RWPE2 (cell line): ENCODE results near the gene FBXL20.

ENCODE experiments used
- ATAC-seq: fragments of 200-7000 bp; cut with Tn5 transposase; 3 replicates; pipeline ENCODE4 v1.9.1; 2021; ENCODE audit warnings: low read depth
- DNase-seq: peaks from one replicate; pipeline ENCODE4 v3.0.0-alpha.2; 2020; ENCODE audit warnings: low spot score
- H3K27ac ChIP-seq: fragments of 450-650 bp; 2 replicates; pipeline ENCODE4 v1.5.1; 2017; ENCODE audit warnings: mild to moderate bottlenecking; ENCODE audit not compliant: poor library complexity, severe bottlenecking
- H3K27me3 ChIP-seq: fragments of 250-450 bp; sonication (Bioruptor Pico); 2 replicates; pipeline ENCODE4 v1.5.1; 2021; ENCODE audit warnings: mild to moderate bottlenecking, moderate library complexity; ENCODE audit not compliant: insufficient read depth, poor library complexity, severe bottlenecking
- H3K36me3 ChIP-seq: fragments of 250-450 bp; sonication (Bioruptor Pico); 2 replicates; pipeline ENCODE4 v1.5.1; 2020; ENCODE audit warnings: low read depth, mild to moderate bottlenecking, moderate library complexity
- H3K4me1 ChIP-seq: fragments of 250-450 bp; sonication (Bioruptor Pico); 2 replicates; pipeline ENCODE4 v1.5.1; 2021; ENCODE audit warnings: mild to moderate bottlenecking, moderate library complexity; ENCODE audit not compliant: insufficient read depth, poor library complexity, severe bottlenecking
- H3K4me3 ChIP-seq: fragments of 250-450 bp; sonication (Bioruptor Pico); 2 replicates; pipeline ENCODE4 v1.5.1; 2021; ENCODE audit warnings: mild to moderate bottlenecking, moderate library complexity; ENCODE audit not compliant: severe bottlenecking
- H3K9me3 ChIP-seq: fragments of 250-450 bp; sonication (Bioruptor Pico); 2 replicates; pipeline ENCODE4 v1.5.1; 2021; ENCODE audit warnings: mild to moderate bottlenecking, moderate library complexity; ENCODE audit not compliant: severe bottlenecking
- TF ChIP-seq, protein P1 (sequence below): fragments of 450-650 bp; IDR thresholded peaks from one replicate; pipeline ENCODE4 v1.5.1; 2017; ENCODE audit warnings: mild to moderate bottlenecking, moderate library complexity; ENCODE audit not compliant: poor library complexity, severe bottlenecking

Gene FBXL20

DNA sequence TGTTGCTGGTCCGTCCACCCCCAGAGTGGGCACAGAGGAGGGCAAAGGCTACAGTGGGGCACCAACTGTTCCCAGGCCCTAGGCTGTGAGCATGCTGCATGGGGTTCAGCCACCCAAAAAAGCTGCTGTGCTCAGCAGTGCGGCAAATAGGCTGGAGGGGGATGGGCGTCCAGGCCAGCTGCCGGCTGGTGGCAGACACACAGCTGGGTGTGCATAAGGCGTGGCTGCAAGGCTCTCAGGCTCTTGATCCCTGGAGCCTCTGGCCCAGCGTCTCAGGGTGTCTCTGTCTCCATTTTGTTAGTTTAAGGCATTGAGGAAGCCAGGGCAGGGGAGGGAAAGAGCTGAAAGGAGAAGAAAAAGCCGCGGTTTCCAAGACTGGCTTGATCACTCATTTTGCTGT, 192.5 kb downstream of the FBXL20 start:
- no peaks in the 10 kb centered on the region for H3K9me3 ChIP-seq
- ATAC-seq (no peak), DNase-seq (no peak)
- H3K4me3 ChIP-seq = no peak overlapping the region
- peaks cover 14% of the 10 kb centered on the region for H3K36me3 ChIP-seq
- H3K27ac ChIP-seq = no peak overlapping the region
- peaks cover 4% of the 10 kb centered on the region for H3K4me1 ChIP-seq
- H3K27me3 ChIP-seq = no peaks in the 10 kb centered on the region
- TF ChIP-seq, protein P1, sequence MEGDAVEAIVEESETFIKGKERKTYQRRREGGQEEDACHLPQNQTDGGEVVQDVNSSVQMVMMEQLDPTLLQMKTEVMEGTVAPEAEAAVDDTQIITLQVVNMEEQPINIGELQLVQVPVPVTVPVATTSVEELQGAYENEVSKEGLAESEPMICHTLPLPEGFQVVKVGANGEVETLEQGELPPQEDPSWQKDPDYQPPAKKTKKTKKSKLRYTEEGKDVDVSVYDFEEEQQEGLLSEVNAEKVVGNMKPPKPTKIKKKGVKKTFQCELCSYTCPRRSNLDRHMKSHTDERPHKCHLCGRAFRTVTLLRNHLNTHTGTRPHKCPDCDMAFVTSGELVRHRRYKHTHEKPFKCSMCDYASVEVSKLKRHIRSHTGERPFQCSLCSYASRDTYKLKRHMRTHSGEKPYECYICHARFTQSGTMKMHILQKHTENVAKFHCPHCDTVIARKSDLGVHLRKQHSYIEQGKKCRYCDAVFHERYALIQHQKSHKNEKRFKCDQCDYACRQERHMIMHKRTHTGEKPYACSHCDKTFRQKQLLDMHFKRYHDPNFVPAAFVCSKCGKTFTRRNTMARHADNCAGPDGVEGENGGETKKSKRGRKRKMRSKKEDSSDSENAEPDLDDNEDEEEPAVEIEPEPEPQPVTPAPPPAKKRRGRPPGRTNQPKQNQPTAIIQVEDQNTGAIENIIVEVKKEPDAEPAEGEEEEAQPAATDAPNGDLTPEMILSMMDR = no peak

DNA sequence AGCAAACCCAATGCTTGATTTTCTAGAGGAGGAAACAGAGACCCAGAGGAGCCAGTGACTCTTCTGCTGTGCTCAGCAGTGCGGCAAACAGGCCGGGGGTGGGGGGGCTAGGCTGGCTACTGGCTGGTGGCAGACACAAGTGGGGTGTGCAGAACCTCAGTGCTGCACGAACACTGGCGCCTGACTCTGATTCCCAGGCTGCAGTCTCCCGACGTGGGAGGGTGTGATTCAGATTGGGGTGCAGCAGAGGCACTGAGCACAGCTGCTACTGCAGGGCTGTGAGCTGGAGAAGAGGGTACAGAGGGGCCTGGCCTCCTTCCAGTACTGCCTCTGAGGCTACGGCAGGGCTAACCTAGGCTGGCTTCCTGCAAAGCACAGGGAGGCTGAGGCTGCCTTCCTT, 193.3 kb downstream of the FBXL20 start:
- H3K36me3 ChIP-seq = peaks cover 22% of the 10 kb centered on the region
- ATAC-seq (no peak), DNase-seq (no peak)
- no peak overlapping the region for H3K27ac ChIP-seq
- H3K9me3 ChIP-seq = no peaks in the 10 kb centered on the region
- peaks cover 4% of the 10 kb centered on the region for H3K4me1 ChIP-seq
- H3K4me3 ChIP-seq = no peak overlapping the region
- TF ChIP-seq, protein P1 = no peak
- no peaks in the 10 kb centered on the region for H3K27me3 ChIP-seq

DNA sequence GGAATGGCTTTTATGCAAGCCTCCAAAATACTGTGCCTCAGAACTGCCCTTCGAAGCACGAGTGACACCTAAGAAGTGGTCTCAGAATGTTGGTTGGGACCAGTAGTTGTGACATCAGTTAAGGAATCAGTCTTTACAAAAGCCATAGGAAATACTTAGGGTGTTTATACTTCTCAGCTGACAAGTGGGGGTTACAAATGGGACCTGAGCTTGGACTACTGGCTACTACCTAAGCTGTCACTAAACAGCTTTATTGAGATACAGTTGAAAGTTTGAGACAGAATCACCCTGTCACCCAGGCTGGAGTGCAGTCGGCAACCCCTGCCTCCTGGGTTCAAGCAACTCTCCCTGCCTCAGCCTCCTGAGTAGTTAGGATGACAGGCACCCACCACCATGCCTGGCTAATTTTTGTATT, 196.3 kb downstream of the FBXL20 start:
- DNase-seq (no peak), ATAC-seq (no peak)
- TF ChIP-seq, protein P1 = no peak

DNA sequence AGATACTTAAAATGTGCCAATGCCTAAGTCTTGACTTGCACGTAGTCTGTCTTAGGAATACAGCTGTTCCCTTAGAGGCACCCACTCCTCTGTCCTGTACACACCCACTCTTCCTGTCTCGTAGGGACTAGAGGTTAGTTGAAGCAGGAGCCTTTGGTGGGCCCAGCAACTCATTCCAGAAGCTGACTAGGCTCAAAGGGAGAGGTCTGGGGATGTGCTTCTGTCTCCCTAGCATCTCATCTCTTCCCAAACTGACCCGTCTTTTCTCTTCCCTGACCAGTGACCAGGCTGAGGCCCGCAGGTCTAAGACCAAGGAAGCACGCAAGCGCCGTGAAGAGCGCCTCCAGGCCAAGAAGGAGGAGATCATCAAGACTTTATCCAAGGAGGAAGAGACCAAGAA, 197.2 kb downstream of the FBXL20 start:
- H3K4me3 ChIP-seq = no peak overlapping the region
- H3K4me1 ChIP-seq = peaks cover 8% of the 10 kb centered on the region
- no peaks in the 10 kb centered on the region for H3K27me3 ChIP-seq
- H3K27ac ChIP-seq = no peak overlapping the region
- peaks cover 49% of the 10 kb centered on the region for H3K36me3 ChIP-seq
- no peaks in the 10 kb centered on the region for H3K9me3 ChIP-seq
- TF ChIP-seq, protein P1 = no peak
- ATAC-seq (no peak), DNase-seq (no peak)

More for the DNA sequence above, 196.3 kb downstream of the FBXL20 start:
- Histone ChIP-seq H3K9me3 (no peaks in the 10 kb centered on the region), H3K27ac (no peak overlapping the region), H3K4me3 (no peak overlapping the region), H3K4me1 (peaks cover 11% of the 10 kb centered on the region), H3K27me3 (no peaks in the 10 kb centered on the region), H3K36me3 (peaks cover 49% of the 10 kb centered on the region)
